GM19043 (cell line): ENCODE measurements around the gene PRKAG2.

Experiments
- ATAC-seq: cut with Tn5 transposase; IDR thresholded peaks from one replicate; pipeline ENCODE4 v1.9.1; 2021; ENCODE audit warnings: low read depth; ENCODE audit not compliant: unreplicated experiment

Gene PRKAG2

GRCh38 chr7:151687523-151688235 is 189.2 kb downstream of the PRKAG2 start:
- ATAC-seq = no peak

- ATAC-seq = no peak
Measured at GRCh38 chr7:151686826-151687225, 190.1 kb downstream of the PRKAG2 start.

DNA sequence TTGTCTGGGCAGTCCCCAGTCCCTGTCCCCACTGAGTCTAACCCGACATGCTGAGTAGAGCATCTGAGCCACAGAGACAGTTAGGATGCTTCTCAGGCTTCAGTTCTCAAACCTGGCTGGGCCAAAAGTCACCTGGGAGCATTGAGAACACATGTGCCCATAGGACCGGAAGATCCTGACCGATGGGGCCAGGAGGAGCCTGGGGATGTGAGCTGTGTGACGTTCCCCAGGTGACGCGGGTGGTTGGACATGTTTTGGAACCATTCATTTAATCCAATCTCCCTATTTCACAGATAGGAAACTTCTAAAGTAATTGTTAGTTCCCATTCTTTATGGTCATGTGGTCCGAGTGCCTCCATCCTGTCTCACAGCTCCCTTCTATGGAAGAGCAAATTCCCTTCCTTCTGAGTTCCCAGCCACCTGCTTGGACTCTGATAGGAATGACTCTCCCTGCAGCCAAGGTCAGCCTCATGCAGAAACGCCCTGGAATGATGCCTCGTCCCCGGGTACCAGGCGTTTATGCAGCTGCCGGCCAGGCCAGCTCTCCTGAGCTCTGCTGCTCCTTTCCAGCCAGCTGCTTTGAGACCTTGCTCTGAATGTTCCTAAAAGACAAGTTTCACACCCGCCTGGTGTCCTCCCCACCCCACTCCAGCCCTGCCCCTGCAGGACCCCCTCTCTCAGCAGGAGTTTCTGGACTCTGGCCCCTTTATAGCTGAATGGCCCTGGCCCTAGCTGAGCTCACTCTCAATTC is 190.7 kb downstream of the PRKAG2 start:
- no peak for ATAC-seq

GRCh38 chr7:151684408-151685175 is 192.3 kb downstream of the PRKAG2 start:
- no peak for ATAC-seq

DNA sequence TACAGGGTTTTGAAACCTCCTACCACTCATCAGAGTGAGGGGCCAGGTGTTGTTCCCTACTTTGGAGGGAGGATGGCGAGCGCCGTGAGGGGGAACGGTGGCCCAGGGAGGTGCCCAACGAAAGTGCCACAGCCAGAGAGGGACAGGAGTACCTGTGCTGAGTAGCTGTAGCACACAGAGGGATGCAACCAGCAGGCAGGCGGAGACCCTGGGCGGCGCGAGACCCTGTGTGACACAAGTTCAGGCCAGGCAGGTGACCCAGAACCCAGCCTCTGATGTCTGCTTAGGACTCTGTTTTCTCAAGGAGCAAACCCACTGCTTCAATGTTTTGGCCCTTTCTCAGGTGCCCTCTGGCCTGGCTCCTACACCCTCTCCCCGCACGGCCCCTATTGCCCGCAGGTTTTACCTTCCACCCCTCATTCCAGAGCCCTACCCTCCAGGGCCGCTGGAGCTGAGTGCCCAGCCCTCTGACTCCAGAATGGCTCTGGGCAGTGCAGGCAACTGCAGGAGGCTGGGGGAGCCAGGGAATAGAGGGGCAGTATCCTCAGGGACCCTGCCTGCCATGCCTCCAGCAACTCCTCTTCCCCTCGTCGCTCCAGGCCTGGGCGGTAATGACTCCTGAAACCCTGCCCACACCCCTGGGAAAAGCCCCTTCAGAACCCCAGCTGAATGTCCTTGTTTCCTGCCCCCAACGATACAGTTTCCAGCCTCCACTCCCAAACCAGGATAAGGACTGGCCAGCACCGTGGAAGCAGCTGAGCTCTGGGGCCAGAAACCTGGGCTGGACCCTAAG is 193.1 kb downstream of the PRKAG2 start:
- no peak for ATAC-seq

- no peak for ATAC-seq
Measured at GRCh38 chr7:151682831-151683614, 193.9 kb downstream of the PRKAG2 start.

DNA sequence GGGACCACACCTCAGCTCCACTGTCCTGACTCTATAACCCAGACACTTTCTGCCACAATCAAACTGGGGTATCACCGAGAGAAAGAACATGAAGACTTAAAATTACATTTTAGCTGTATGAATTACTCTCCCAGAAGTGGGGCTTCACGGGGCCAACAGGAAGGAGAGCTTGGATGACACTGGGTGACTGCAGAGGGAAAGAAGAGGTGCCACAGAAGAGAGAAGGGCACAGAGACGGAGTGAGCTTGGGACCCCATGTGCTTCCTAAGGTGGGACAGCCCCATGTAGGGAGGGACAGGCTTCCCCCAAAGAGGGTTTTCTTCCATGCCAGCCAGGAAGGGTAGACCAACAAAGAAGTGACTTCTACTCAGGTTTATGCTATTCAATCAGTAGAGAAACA is 195.2 kb downstream of the PRKAG2 start:
- no peak for ATAC-seq

DNA sequence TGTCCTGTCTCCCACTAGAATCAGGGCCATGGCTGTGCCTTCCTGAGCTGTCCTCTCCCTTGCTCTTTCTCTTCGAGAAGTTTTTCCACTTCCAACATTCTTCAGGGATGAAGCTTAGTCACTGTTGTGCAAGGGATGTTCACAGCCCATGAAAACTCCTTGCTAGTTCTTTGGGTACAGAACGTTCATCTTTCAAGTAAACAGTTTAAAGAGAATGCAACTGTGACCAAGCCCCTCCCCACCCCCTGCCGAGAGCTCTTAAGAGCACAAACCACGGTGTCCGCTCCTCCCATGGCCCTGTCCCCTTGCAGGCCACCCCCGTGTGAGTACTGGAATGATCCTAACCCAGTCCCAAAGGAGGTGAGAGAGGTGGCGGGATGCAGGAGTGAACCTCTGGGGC is 196.1 kb downstream of the PRKAG2 start:
- ATAC-seq = no peak

- ATAC-seq = no peak
Measured at GRCh38 chr7:151679881-151680612, 196.9 kb downstream of the PRKAG2 start.

DNA sequence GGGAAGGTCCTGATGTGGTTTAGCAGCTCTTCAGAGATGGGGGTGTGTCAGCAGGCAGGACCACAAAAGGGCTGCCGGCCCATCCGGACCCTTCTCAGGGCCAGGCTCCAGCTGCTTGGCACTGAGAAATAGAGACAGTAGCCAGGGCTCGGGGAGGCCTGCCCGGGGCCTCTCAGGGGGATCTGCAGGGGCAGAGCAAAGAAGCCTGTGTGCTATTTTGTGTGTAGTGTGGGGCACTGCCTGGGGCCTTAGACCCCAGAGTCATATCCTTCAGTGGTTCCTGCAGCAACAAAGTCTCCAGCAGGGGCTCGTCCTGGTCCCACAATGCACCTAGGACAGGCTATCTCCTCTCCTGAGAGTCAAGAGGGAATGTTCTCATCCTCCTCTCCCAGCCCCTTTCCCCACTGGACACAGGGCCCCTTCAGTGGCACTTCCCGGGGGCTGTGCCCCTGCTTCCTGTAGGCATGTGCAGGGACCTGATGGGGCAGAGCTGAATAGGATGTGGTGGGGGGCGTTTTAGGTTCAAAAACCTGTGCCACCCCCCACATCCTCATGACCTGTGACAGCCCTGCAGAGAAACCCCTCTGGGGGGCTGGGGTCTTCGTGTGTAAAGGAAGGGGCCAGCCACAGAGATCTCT is 197.7 kb downstream of the PRKAG2 start:
- ATAC-seq = no peak

DNA sequence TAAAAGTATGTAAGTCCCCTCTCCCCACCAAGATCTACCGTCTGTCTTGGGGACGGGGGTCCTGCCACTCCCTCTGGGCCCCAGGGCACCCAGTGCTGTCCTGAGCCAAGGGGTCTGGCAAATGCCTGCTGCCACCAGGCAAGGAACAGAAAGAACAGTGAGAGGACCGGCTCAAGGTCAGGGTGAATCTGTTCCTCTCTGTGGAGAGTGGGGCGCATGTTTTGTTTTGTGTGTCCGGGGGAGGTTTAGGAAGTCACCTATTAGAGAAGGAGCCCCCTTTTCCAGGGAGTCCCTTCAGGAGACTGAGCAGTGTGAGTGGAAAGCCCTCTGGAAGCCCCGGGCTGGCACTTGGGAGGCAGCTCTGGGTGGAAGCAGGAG is 198.7 kb downstream of the PRKAG2 start:
- ATAC-seq = no peak

- no peak for ATAC-seq
Measured at GRCh38 chr7:151677581-151678226, 199.2 kb downstream of the PRKAG2 start.

DNA sequence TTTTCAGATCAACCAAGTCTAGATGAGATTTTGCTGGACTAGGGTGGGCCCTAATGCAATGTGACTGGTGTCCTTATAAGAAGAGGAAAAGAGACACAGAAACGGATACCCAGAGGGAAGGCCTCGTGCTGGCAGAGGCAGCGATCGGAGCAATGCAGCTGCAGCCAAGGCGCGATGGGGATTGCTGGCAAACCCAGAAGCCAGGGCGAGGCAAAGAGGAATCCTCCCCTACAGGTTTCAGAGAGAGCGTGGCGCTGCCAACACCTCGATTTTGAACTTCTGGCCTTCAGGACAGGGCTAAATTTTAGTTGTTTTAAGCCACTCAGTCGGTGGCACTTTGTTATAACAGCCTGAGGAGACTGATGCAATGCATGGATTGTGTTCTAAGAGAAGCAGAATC is 200.2 kb downstream of the PRKAG2 start:
- no peak for ATAC-seq

DNA sequence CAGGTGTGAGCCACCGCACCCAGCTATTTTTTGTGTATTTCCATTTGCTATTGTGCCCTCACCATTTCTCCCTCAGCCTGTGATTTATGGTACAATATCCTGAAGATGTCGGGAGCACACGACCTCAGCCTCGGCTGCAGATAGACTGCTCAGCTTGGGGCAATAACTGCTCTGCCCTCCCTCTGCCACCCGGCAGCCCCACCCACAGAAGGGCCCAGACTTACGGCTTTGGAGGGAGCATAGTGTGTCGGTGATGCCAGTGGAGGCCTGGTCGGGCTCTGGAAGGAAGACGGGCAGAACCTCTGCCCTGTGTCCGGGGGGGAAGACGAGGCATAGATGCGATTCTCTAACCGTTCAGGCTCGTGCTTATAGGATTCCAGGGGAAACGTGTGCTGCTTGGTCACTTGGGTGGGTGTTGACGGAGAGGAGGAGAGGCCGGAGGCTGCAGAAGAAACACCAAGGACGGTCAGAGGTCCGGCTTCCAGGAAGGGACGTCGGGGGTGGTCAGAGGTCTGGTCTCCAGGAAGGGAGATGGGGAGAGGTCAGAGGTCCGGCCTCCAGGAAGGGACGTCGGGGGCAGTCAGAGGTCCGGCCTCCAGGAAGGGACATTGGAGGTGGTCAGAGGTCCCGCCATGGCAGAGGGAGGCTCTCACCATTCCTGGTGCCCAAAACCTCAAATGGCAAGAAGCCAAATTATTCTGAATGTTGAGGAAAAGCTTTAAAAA is 201.6 kb downstream of the PRKAG2 start:
- ATAC-seq = no peak

DNA sequence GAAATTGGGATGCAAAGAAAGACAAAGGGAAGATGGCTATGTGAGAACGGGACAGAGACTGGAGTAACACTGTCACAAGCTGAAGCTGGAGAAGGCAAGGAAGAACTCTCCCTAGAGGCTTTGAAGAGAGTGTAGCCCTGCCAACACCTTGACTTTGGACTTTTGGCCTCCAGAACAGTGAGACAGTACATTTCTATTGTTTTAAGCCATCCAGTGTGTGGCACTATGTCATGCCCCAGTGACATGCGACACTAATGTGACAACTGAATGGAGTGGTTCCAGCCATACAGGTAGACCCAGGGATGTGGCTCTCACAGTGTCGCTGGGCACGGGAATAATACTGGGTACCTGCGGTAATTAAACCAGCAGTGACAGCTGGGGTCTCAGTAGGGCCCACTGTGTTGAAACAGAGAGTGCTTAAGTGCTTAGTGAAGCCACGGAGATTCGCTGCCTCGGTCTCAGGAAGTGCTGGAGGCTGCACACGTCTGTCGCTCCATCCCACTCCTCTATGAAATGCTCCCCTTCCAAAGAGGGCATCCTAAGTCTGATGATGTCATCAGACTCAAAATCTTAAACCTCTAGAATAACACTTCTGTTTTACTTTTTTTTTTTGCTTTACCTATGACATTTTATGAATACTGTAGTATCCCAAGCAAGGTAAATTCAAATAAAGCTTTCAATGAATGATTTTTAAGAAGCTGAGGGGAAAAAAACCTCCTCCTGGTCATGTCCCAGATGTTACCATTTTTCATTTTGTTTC is 202.6 kb downstream of the PRKAG2 start:
- no peak for ATAC-seq

- no peak for ATAC-seq
Measured at GRCh38 chr7:151673216-151673615, 203.7 kb downstream of the PRKAG2 start.

DNA sequence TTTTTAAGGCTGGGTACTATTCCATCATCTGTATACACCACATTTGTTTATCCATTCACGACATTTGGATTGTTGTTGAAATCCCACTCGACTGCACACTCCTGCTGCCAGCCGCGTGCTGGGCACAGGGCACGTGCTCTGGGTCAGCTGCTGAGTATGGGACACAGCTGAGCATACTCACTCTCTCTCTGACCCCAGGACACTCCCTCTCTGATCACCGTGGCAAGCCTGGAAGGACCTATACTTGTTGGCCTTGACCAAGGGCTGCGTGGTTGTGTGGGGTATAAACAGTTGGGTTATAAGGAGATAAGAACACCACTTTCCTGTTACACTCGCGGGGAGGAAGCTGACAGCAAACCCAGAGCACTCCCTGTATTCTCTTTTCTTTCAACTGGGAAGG is 204.2 kb downstream of the PRKAG2 start:
- ATAC-seq = no peak
